ENCODE measurements around the gene SCRG1.

DNA sequence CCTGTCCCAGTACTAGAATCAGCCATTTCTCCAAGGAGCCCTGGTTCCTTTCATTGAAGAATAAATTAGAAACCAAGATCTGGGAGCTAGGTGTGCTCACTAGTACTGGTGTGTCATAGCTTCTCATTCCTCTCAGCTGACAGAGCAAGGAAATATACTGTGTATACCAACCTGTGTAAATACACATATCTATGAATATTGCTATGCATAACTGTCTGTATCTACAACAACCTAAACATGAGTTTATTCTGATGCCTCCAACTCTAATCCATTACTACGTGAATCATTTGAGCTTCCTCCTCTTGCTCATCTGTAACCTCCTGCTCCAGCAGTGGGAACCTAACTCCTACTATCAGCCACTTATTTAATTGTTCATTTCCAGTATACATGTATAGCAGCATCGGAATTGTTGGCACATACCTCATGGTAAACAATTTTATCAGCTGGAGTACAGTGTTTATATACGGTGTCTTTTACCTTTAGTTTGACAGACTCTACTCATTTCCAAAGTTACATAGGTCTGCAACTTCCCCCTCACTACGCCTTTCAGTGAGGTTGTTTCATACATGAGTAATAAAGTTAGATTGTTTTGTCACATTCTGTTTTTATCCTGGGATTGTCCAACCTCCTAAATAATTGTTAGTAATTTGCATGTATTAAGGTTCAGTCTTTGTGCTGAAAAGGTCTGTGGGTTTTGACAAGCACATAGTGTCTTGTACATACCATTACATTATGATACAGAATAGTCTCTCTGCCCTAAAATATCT, 7.1 kb upstream of the SCRG1 start:
- TF ChIP-seq POLR2AphosphoS5 (IDR thresholded peaks at IDR 0.05; ENCODE audit: low read depth, low read length) (no peak), POLR2A (IDR thresholded peaks at IDR 0.05; ENCODE audit: low read depth, low read length) (no peak)
